KMS-11 (cell line): ENCODE data around the gene SEPHS2.

Source experiments
- H2AFZ ChIP-seq: fragments of 200-600 bp; sonication (generic); 2 replicates; pipeline ENCODE4 v1.6.1; 2016; ENCODE audit warnings: antibody characterized with exemption, mixed run types, low read depth
- H3K27ac ChIP-seq: fragments of 200-600 bp; sonication (generic); 2 replicates; pipeline ENCODE4 v1.6.1; 2016; ENCODE audit warnings: mild to moderate bottlenecking, mixed run types
- H3K27me3 ChIP-seq: fragments of 200-600 bp; sonication (generic); 2 replicates; pipeline ENCODE4 v1.6.1; 2017; ENCODE audit warnings: mild to moderate bottlenecking, low read depth, mixed run types, moderate library complexity; ENCODE audit not compliant: insufficient read depth
- H3K36me3 ChIP-seq: fragments of 200-600 bp; sonication (generic); 2 replicates; pipeline ENCODE4 v1.6.1; 2017; ENCODE audit warnings: mild to moderate bottlenecking, mixed run types; ENCODE audit not compliant: insufficient read depth
- H3K4me1 ChIP-seq: fragments of 200-600 bp; sonication (generic); 2 replicates; pipeline ENCODE4 v1.6.1; 2016; ENCODE audit warnings: mild to moderate bottlenecking, low read depth, mixed run types; ENCODE audit not compliant: poor library complexity, severe bottlenecking
- H3K4me2 ChIP-seq: fragments of 200-600 bp; sonication (generic); 2 replicates; pipeline ENCODE4 v1.7.0; 2016; ENCODE audit warnings: mild to moderate bottlenecking, mixed run types
- H3K4me3 ChIP-seq: fragments of 200-600 bp; sonication (generic); IDR thresholded peaks from 2 replicates; pipeline ENCODE4 v1.6.1; 2017; ENCODE audit warnings: low read depth, low read length, mixed read lengths; ENCODE audit not compliant: insufficient read depth
- H3K79me2 ChIP-seq: fragments of 200-600 bp; sonication (generic); 2 replicates; pipeline ENCODE4 v1.6.1; 2016; ENCODE audit warnings: low read depth, mixed run types; ENCODE audit not compliant: insufficient read depth
- H3K9ac ChIP-seq: fragments of 200-600 bp; sonication (generic); 2 replicates; pipeline ENCODE4 v1.6.1; 2016; ENCODE audit warnings: mild to moderate bottlenecking, mixed run types
- H4K20me1 ChIP-seq: fragments of 200-600 bp; sonication (generic); 2 replicates; pipeline ENCODE4 v1.6.1; 2016; ENCODE audit warnings: mild to moderate bottlenecking, mixed run types; ENCODE audit not compliant: insufficient read depth
- TF ChIP-seq, protein P1 (sequence below): fragments of 200-600 bp; sonication (generic); conservative IDR thresholded peaks from 2 replicates; pipeline ENCODE4 v1.6.1; 2017; ENCODE audit warnings: low read depth, mild to moderate bottlenecking, antibody characterized with exemption, low read length, moderate library complexity, mixed read lengths

SEPHS2 gene

GRCh38 chr16:30395992-30396585 is 49.6 kb downstream of the SEPHS2 start:
- Histone ChIP-seq H3K36me3 (0 out of 2 replicates have a peak, but pooled peaks cover 3% of the 10 kb centered on the region), H3K4me3 (no peak overlapping the region), H3K27me3 (no peaks in the 10 kb centered on the region), H3K9ac (peak overlapping the region; percentile 60; the same call in 1 of the 2 replicates), H3K27ac (peak overlapping the region; percentile 36; the same call in 1 of the 2 replicates), H2AFZ (peak overlapping the region; percentile 87), H3K4me1 (peaks cover 14% of the 10 kb centered on the region), H3K4me2 (peak overlapping the region; percentile 93), H4K20me1 (no peaks in the 10 kb centered on the region), H3K79me2 (peaks cover 13% of the 10 kb centered on the region; the same call in 1 of the 2 replicates)
- TF ChIP-seq, protein P1, sequence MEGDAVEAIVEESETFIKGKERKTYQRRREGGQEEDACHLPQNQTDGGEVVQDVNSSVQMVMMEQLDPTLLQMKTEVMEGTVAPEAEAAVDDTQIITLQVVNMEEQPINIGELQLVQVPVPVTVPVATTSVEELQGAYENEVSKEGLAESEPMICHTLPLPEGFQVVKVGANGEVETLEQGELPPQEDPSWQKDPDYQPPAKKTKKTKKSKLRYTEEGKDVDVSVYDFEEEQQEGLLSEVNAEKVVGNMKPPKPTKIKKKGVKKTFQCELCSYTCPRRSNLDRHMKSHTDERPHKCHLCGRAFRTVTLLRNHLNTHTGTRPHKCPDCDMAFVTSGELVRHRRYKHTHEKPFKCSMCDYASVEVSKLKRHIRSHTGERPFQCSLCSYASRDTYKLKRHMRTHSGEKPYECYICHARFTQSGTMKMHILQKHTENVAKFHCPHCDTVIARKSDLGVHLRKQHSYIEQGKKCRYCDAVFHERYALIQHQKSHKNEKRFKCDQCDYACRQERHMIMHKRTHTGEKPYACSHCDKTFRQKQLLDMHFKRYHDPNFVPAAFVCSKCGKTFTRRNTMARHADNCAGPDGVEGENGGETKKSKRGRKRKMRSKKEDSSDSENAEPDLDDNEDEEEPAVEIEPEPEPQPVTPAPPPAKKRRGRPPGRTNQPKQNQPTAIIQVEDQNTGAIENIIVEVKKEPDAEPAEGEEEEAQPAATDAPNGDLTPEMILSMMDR, result no peak

DNA sequence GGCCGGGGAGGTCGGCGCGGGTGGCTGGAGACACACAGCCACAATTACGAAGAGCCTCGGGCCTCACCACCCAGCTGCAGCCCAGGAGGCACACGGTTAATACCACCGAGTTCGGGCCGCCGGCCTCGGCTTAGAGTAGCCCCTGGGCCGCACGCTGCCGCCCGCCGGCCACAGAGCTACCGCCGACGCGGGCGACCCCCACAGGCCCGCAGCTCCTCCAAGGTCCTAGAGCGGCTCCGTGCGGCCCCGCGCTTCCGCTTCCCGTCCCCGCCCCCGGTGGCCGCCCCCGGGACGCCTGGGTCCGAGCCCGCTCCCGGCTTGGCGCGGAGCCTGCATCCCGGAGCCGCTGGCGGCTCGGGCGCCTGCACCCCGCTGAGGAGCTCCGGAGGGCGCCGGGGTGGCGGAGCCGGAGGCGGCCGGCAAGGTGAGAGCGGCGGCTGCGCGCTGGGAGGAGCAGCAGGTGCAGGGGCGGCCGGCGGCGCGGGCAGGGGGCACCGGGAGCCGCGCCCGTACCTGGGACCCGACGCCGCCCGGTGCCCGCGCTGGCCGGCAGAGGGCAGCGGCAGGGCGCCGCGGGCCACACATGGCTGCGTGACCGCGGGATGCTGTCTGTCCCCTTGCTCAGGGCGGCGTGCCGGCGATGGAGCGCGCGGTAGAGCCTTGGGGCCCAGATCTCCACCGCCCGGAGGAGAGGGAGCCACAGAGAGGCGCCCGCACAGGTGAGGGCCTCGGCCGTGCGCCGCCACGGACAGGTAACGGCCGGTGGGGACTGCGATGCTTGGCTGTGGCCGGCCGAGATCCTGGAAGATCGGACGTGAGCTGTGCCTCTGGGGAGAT is 50.3 kb downstream of the SEPHS2 start, which contains the start of gene ZNF48:
Gene ZNF48, plus strand, starts transcription at position 266 of the 837 bp plus-strand sequence. Its CDS starts 375 bp downstream, at position 641.
- TF ChIP-seq, protein P1, result no peak
- H3K4me3 ChIP-seq, result no peak within 1 kb of the TSS
- no peaks in the 10 kb centered on the region for H4K20me1 ChIP-seq
- H3K36me3 ChIP-seq, result 0 out of 2 replicates have a peak, but pooled peaks cover 3% of the 10 kb centered on the region
- peaks cover 13% of the 10 kb centered on the region; the same call in 1 of the 2 replicates for H3K79me2 ChIP-seq
- H3K27me3 ChIP-seq, result no peaks in the 10 kb centered on the region
- peak within 1 kb of the TSS; percentile 93 for H3K4me2 ChIP-seq
- H2AFZ ChIP-seq, result peak within 1 kb of the TSS; percentile 87
- peak within 1 kb of the TSS; percentile 36; the same call in 1 of the 2 replicates for H3K27ac ChIP-seq
- peak within 1 kb of the TSS; percentile 60 for H3K9ac ChIP-seq
- H3K4me1 ChIP-seq, result peaks cover 14% of the 10 kb centered on the region

GRCh38 chr16:30394592-30395154 is 51.0 kb downstream of the SEPHS2 start:
- H3K4me1 ChIP-seq, result peaks cover 14% of the 10 kb centered on the region

More at GRCh38 chr16:30394592-30395154, 51.0 kb downstream of the SEPHS2 start:
- H4K20me1 ChIP-seq, result no peaks in the 10 kb centered on the region
- TF ChIP-seq, protein P1, result no peak
- H3K36me3 ChIP-seq, result 0 out of 2 replicates have a peak, but pooled peaks cover 3% of the 10 kb centered on the region
- no peak overlapping the region for H3K27ac ChIP-seq
- H3K27me3 ChIP-seq, result no peaks in the 10 kb centered on the region
- H3K4me2 ChIP-seq, result peak overlapping the region; percentile 72
- no peak overlapping the region for H3K4me3 ChIP-seq
- peak overlapping the region; percentile 87 for H2AFZ ChIP-seq
- peak overlapping the region; percentile 60; the same call in 1 of the 2 replicates for H3K9ac ChIP-seq
- H3K79me2 ChIP-seq, result peaks cover 13% of the 10 kb centered on the region; the same call in 1 of the 2 replicates
